IPS-18a (cell line): ENCODE measurements around the gene HRNR.

Experiments
- H3K27ac ChIP-seq: one replicate; pipeline ENCODE4 v1.5.1; 2013; ENCODE audit warnings: low read length
- H3K27me3 ChIP-seq: one replicate; pipeline ENCODE4 v1.6.1; 2013; ENCODE audit warnings: mild to moderate bottlenecking, low read length; ENCODE audit not compliant: control insufficient read depth, insufficient read depth
- H3K36me3 ChIP-seq: one replicate; pipeline ENCODE4 v1.6.1; 2013; ENCODE audit warnings: low read depth, low read length; ENCODE audit not compliant: control insufficient read depth
- H3K4me1 ChIP-seq: one replicate; pipeline ENCODE4 v1.6.1; 2013; ENCODE audit warnings: low read depth, low read length; ENCODE audit not compliant: control insufficient read depth
- H3K4me3 ChIP-seq: one replicate; pipeline ENCODE4 v1.5.1; 2013; ENCODE audit warnings: low read length
- H3K9ac ChIP-seq: one replicate; pipeline ENCODE4 v1.6.1; 2013; ENCODE audit warnings: mild to moderate bottlenecking, low read length, moderate library complexity
- H3K9me3 ChIP-seq: one replicate; pipeline ENCODE4 v1.6.1; 2013; ENCODE audit warnings: low read depth, low read length; ENCODE audit not compliant: control insufficient read depth

The HRNR gene

DNA sequence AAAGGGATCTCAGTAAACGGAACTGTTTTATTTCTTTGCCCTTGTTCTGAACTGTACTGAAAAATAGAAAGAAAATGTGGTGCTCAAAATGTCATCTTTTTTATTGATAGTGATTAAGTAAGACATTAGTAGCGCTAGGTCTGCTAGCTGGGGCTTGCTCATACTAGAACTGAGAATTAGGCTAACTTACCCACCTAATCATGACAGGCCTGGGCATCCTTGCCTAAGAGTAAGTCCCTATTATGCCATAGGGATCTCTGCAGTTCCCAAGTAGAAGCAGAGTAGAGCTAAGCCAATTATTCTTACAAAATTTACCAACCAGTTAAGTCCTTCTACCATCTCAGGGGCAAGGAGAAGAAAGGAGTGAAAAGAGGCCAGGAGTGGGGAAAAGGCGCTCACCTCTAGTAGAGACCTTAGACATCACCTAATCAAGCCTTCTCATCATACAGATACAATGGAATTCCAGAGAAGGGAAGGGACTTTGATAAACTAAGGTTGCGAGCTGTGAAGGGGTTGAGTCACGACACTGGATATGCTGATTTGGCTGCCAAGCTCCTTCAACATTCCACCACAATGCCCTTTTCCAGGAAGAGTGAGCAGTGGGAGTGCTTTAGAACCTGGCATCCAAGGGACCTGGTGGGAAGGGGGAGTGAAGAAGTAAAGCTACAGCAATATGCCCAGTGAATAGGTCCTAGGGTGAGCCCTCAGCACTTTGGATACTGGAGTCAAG is 37.3 kb downstream of the HRNR start:
- H3K27ac ChIP-seq: no peak overlapping the region

GRCh38 chr1:152185544-152186391 is 38.2 kb downstream of the HRNR start:
- no peaks in the 10 kb centered on the region for H3K4me1 ChIP-seq
- H3K36me3 ChIP-seq: no peaks in the 10 kb centered on the region
- H3K27ac ChIP-seq: no peak overlapping the region
- no peak overlapping the region for H3K9ac ChIP-seq
- H3K27me3 ChIP-seq: no peaks in the 10 kb centered on the region
- H3K9me3 ChIP-seq: peaks cover 27% of the 10 kb centered on the region
- H3K4me3 ChIP-seq: no peak overlapping the region

More for the DNA sequence above, 37.3 kb downstream of the HRNR start:
- Histone ChIP-seq H3K9me3 (peaks cover 26% of the 10 kb centered on the region), H3K27me3 (no peaks in the 10 kb centered on the region), H3K4me1 (no peaks in the 10 kb centered on the region), H3K36me3 (no peaks in the 10 kb centered on the region), H3K9ac (no peak overlapping the region), H3K4me3 (no peak overlapping the region)

DNA sequence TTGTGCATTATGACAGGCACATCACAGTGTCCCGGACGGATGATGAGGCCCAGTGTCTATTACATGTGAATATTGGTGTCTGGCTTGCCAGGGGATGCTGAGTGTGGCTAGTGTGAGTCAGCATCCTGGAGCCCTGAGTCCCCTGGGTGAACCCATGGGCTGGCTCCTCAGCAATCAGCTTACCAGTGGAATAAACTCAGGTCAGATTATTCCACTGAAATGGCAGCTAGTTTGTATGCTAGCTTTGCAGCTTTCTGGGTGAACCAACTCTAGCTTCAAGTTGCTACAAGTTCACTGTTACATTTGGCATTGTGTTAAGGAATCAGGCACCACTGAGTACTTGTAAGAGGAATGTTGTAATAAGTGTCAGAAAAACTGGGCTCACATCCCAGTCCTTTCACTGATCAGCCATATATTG is 41.0 kb downstream of the HRNR start:
- Histone ChIP-seq H3K4me3 (no peak overlapping the region), H3K27ac (no peak overlapping the region), H3K27me3 (no peaks in the 10 kb centered on the region), H3K9ac (no peak overlapping the region), H3K36me3 (no peaks in the 10 kb centered on the region), H3K4me1 (no peaks in the 10 kb centered on the region), H3K9me3 (peaks cover 37% of the 10 kb centered on the region)

GRCh38 chr1:152182431-152182830 is 41.6 kb downstream of the HRNR start:
- Histone ChIP-seq H3K4me3 (no peak overlapping the region), H3K36me3 (no peaks in the 10 kb centered on the region), H3K9me3 (peaks cover 34% of the 10 kb centered on the region), H3K27ac (no peak overlapping the region), H3K9ac (no peak overlapping the region), H3K4me1 (no peaks in the 10 kb centered on the region), H3K27me3 (no peaks in the 10 kb centered on the region)

DNA sequence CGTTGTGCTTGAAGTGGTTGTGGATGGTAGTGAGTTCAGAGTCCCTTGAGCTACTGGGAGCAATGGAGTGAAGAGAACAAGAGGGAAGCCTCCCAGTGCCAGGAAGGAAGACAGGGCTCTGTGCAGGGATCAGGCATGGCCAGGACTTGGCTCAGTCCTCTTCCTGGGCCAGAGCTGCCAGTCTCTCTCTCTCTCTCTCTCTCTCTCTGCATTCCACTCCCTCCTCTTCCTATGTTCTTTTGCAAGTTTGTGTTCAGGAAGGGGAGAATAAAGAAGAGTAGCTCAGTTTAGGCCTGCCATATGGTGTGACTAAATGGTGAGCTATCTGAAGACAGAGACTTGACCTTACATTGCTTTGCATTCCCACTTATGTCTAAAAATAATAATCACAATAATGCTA is 44.4 kb downstream of the HRNR start:
- Histone ChIP-seq H3K36me3 (no peaks in the 10 kb centered on the region), H3K4me1 (no peaks in the 10 kb centered on the region), H3K9ac (no peak overlapping the region), H3K27me3 (no peaks in the 10 kb centered on the region), H3K9me3 (peaks cover 47% of the 10 kb centered on the region), H3K4me3 (no peak overlapping the region), H3K27ac (no peak overlapping the region)

DNA sequence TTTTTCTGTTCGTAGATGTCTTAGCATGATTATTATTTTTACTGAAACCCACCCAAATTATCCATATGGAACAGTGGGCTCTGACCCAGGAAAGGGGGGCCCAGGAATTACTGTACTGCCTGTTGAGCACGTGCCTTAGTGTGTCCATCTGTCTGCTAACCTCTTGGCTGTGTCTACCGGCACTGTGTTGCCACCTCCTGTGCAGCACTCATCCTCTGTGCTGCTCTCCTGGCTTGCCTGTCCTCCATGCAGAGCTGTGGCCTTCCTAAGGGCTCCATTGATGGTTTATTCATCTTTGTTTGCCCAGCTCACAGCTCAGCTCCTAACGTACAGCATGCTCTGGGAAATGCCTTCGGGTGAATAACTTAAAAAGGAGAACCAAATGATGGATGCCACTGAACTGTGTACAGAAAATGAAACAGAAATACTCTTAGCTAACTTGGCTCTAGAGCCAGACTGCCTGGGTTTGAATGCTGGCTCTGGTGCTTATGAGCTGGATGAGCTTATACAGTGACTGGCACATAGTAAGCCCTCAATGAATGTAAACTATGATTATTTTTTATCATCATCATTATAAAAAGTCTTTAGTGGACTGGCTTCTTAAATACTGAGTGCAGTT is 53.6 kb downstream of the HRNR start:
- Histone ChIP-seq H3K9ac (no peak overlapping the region), H3K4me3 (no peak overlapping the region), H3K4me1 (no peaks in the 10 kb centered on the region), H3K27me3 (no peaks in the 10 kb centered on the region), H3K36me3 (no peaks in the 10 kb centered on the region), H3K27ac (no peak overlapping the region), H3K9me3 (peaks cover 55% of the 10 kb centered on the region)

DNA sequence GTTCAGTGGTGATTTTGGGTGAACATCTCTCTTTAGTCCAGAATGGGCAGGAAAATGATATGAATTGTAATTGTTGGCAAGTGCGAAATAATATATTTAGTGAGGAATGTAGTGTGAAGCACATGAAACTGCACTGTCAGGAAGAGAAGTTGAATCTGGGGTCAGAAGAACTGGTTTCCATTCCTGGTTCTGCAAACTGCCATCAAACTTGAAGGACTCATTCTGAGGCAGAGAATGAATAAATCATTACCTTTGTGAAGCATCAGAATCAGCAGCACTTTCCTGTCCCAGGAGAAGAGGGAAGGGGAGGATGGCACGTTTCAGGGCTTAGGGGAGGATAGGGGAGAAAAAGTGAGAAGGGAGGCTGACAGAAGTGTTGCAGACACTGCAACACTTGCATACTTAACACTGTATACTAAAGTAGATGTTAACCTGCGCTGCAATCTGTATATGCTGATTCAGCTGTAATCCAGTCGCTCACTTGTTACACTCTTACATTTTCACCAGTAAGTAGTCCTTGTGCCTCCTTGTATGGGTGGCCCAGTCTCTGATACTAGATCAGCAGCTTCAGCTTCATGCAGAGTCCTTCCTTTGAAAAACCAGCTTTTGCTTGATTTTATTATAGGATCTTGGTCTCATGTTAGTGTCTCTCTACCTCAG is 54.5 kb downstream of the HRNR start:
- Histone ChIP-seq H3K27ac (no peak overlapping the region), H3K27me3 (no peaks in the 10 kb centered on the region), H3K4me1 (no peaks in the 10 kb centered on the region), H3K9ac (no peak overlapping the region), H3K36me3 (no peaks in the 10 kb centered on the region), H3K4me3 (no peak overlapping the region), H3K9me3 (peaks cover 56% of the 10 kb centered on the region)

DNA sequence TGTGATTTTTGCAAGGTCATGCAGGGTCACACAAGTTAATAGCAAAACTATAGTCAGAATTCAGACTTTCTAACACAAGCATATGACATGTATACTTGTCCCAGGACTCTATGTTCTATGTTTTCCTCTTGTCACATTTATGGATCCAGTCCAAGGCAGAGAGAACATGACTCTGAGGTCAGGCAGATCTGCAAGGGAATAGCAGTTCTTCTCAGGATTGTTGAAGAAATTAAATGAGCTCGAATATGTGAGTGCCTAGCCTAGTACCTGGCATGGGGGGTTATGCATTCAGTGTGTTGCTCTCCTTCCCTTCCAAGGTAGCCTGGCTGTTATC is 55.5 kb downstream of the HRNR start:
- Histone ChIP-seq H3K9me3 (peaks cover 54% of the 10 kb centered on the region), H3K9ac (no peak overlapping the region), H3K27me3 (no peaks in the 10 kb centered on the region), H3K4me1 (no peaks in the 10 kb centered on the region), H3K27ac (no peak overlapping the region), H3K36me3 (no peaks in the 10 kb centered on the region), H3K4me3 (no peak overlapping the region)

- no peak overlapping the region for H3K27ac ChIP-seq
- no peaks in the 10 kb centered on the region for H3K4me1 ChIP-seq
- H3K27me3 ChIP-seq: no peaks in the 10 kb centered on the region
- H3K4me3 ChIP-seq: no peak overlapping the region
- H3K9ac ChIP-seq: no peak overlapping the region
- peaks cover 59% of the 10 kb centered on the region for H3K9me3 ChIP-seq
- H3K36me3 ChIP-seq: no peaks in the 10 kb centered on the region
These were observed 56.0 kb downstream of the HRNR start for GRCh38 chr1:152167835-152168534.

- H3K36me3 ChIP-seq: no peaks in the 10 kb centered on the region
- H3K9me3 ChIP-seq: peaks cover 58% of the 10 kb centered on the region
- H3K4me3 ChIP-seq: no peak overlapping the region
- H3K4me1 ChIP-seq: no peaks in the 10 kb centered on the region
- H3K27ac ChIP-seq: no peak overlapping the region
- no peak overlapping the region for H3K9ac ChIP-seq
- no peaks in the 10 kb centered on the region for H3K27me3 ChIP-seq
These were observed 57.0 kb downstream of the HRNR start for GRCh38 chr1:152166966-152167365.
